Natural killer cell (primary cell): Measurements from ENCODE around the gene OR6X1. TPM values are rescaled to one million over a fixed set of nuclear protein-coding genes. Genes with fewer than 3 reads are reported as not detected.

Experiments used
- ATAC-seq, 3 donors: fragments of 150-1000 bp in 2 of 3; fragments of 200-7000 bp in 1 of 3; cut with Tn5 transposase; 1 replicate in 1 of 3; 2 replicates in 2 of 3; pipeline ENCODE4 v1.10.0; 2021; ENCODE audit warnings: mild to moderate bottlenecking in 2 of 3, moderate library complexity in 2 of 3
- DNase-seq, 2 donors: peaks; one replicate each; pipeline versions ENCODE4 v3.0.0 to v3.0.0-alpha.2; 2013 to 2021; ENCODE audit warnings: mixed read lengths in 1 of 2
- H3K27ac ChIP-seq: one replicate; pipeline ENCODE4 v1.5.1; 2013; ENCODE audit warnings: mild to moderate bottlenecking, low read length
- H3K27me3 ChIP-seq: one replicate; pipeline ENCODE4 v1.6.1; 2013; ENCODE audit warnings: low read length; ENCODE audit not compliant: control insufficient read depth, insufficient read depth
- H3K36me3 ChIP-seq: one replicate; pipeline ENCODE4 v1.6.1; 2013; ENCODE audit warnings: low read length; ENCODE audit not compliant: control insufficient read depth, insufficient read depth
- H3K4me1 ChIP-seq: one replicate; pipeline ENCODE4 v1.6.1; 2013; ENCODE audit warnings: low read length; ENCODE audit not compliant: control insufficient read depth, insufficient read depth
- H3K4me3 ChIP-seq: one replicate; pipeline ENCODE4 v1.5.1; 2013; ENCODE audit warnings: low read length
- H3K9me3 ChIP-seq: one replicate; pipeline ENCODE4 v1.6.1; 2013; ENCODE audit warnings: low read length; ENCODE audit not compliant: control insufficient read depth, insufficient read depth
- H3K27ac Mint-ChIP-seq, 2 donors: one replicate each; pipeline ENCODE4 v1.8.0; 2022; ENCODE audit warnings: mild to moderate bottlenecking in 2 of 2, mixed read lengths in 2 of 2, moderate library complexity in 1 of 2
- H3K27me3 Mint-ChIP-seq, 2 donors: one replicate each; pipeline ENCODE4 v1.8.0; 2022; ENCODE audit warnings: low read depth in 2 of 2, mixed read lengths in 2 of 2
- H3K36me3 Mint-ChIP-seq: one replicate; pipeline ENCODE4 v1.8.0; 2022; ENCODE audit warnings: mixed read lengths
- H3K4me1 Mint-ChIP-seq, 2 donors: one replicate each; pipeline ENCODE4 v1.8.0; 2022; ENCODE audit warnings: mixed read lengths in 2 of 2
- H3K4me3 Mint-ChIP-seq: one replicate; pipeline ENCODE4 v1.8.0; 2022; ENCODE audit warnings: mild to moderate bottlenecking, moderate library complexity, mixed read lengths
- H3K9me3 Mint-ChIP-seq, 2 donors: one replicate each; pipeline ENCODE4 v1.8.0; 2022; ENCODE audit warnings: mixed read lengths in 2 of 2
- WGBS: methylation state at CpG from one replicate; pipeline ENCODE4 v1.1.7; 2013; ENCODE audit warnings: missing lambda C conversion rate; ENCODE audit not compliant: insufficient coverage; 5-methylcytosine and 5-hydroxymethylcytosine counted together
- intact Hi-C: fragments of 100-400 bp; cut with micrococcal nuclease; formaldehyde crosslinking; loops from one replicate; pipeline ENCODE4 v1.14.2; 2022
- total RNA-seq, 4 donors: library from RNA; stranded (reverse); fragments of 120-200 nt in 1 of 4; gene quantifications; one replicate each; pipeline versions ENCODE4 v1.2.3 to v1.2.4, GENCODE V29; 2013 to 2022
- TF ChIP-seq, protein P1 (sequence below): fragments of 200-600 bp; IDR thresholded peaks from one replicate; pipeline ENCODE4 v1.8.0; 2022; ENCODE audit warnings: antibody characterized with exemption

The OR6X1 gene
- total RNA-seq, 3 donors from 2014 or later (not counting 1 experiment from before 2014, with no cell fraction given) = not detected

DNA sequence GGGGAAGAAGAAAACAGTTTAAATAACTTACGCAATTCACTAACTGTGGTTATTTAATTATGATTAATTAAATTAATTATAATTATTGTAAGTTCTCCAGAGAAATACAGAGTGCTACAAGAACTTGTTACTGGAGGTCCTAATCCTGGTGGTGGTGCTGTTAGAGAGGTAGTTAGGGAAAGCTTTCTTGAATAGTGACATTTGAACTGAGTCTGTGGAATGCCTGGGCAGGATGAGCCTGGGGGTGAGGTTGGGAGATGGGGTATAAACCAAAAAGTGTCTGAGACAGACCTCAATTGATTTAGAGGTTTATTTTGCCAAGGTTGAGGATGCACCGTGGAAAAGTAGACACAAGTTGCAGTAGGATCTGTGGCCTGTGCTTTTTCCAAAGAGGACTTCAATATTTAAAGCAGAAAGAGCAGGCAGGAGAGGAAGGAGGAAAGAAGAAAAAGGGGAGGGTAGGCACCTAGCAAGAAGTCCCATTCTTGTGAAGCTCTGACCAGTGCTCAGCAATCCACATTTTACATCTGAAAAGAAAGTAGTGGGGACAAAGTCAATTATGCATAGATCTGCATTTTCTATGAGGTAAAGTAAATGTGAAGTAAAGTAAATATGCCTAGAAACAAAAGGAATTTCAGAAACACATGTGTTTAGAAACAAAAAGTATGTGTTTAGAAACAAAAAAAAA is 8.4 kb downstream of the OR6X1 start:
- Mint-ChIP-seq H3K27me3 (peaks cover 45 to 47% of the 10 kb centered on the region in 2 donors), H3K27ac (no peak overlapping the region), H3K4me3 (no peak overlapping the region), H3K9me3 (no peaks in the 10 kb centered on the region), H3K4me1 (peaks cover 11 to 13% of the 10 kb centered on the region in 2 donors), H3K36me3 (no peaks in the 10 kb centered on the region)
- peaks cover 10% of the 10 kb centered on the region for H3K27me3 ChIP-seq
- TF ChIP-seq, protein P1, sequence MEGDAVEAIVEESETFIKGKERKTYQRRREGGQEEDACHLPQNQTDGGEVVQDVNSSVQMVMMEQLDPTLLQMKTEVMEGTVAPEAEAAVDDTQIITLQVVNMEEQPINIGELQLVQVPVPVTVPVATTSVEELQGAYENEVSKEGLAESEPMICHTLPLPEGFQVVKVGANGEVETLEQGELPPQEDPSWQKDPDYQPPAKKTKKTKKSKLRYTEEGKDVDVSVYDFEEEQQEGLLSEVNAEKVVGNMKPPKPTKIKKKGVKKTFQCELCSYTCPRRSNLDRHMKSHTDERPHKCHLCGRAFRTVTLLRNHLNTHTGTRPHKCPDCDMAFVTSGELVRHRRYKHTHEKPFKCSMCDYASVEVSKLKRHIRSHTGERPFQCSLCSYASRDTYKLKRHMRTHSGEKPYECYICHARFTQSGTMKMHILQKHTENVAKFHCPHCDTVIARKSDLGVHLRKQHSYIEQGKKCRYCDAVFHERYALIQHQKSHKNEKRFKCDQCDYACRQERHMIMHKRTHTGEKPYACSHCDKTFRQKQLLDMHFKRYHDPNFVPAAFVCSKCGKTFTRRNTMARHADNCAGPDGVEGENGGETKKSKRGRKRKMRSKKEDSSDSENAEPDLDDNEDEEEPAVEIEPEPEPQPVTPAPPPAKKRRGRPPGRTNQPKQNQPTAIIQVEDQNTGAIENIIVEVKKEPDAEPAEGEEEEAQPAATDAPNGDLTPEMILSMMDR = no peak
- H3K4me3 ChIP-seq = no peak overlapping the region
- ATAC-seq (no peak), DNase-seq (no peak)
- 88% methylated on average over 1 of the region's 2 CpGs for WGBS
- no peaks in the 10 kb centered on the region for H3K9me3 ChIP-seq
- no peaks in the 10 kb centered on the region for H3K36me3 ChIP-seq
- peaks cover 8% of the 10 kb centered on the region for H3K4me1 ChIP-seq
- H3K27ac ChIP-seq = no peak overlapping the region
- intact Hi-C loops = no loop called here

DNA sequence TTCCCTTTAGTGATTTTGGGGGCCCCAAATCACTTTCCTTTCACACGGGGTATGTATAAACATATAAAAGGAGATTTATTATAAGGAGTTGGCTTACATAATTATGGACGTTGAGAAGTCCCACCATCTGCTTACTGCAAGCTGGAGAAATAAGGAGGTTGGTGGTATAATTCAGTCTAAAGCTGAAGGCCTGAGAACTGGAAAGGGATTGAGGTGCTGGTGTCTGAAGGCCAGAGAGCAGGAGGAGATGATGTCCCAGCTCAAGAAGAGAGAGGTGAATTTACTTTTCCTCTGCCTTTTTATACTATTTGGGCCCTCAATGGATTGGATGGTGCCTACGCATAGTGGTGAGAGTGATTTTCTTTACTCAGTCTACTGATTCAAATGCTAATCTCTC is 11.6 kb downstream of the OR6X1 start:
- Mint-ChIP-seq H3K4me3 (peak overlapping the region; percentile 98), H3K27me3 (peaks cover 21 to 28% of the 10 kb centered on the region in 2 donors), H3K9me3 (no peaks in the 10 kb centered on the region), H3K4me1 (peaks cover 27% of the 10 kb centered on the region in 2 donors), H3K36me3 (no peaks in the 10 kb centered on the region), H3K27ac (no peak overlapping the region)
- peaks cover 15% of the 10 kb centered on the region for H3K4me1 ChIP-seq
- 71% methylated on average over 1 of the region's 3 CpGs for WGBS
- no peak overlapping the region for H3K27ac ChIP-seq
- no peak overlapping the region for H3K4me3 ChIP-seq
- TF ChIP-seq, protein P1 = no peak
- H3K9me3 ChIP-seq = no peaks in the 10 kb centered on the region
- ATAC-seq (no peak), DNase-seq (peak in 1 of 2 donors; percentile 3)
- intact Hi-C loops = no loop called here
- no peaks in the 10 kb centered on the region for H3K36me3 ChIP-seq
- H3K27me3 ChIP-seq = no peaks in the 10 kb centered on the region

DNA sequence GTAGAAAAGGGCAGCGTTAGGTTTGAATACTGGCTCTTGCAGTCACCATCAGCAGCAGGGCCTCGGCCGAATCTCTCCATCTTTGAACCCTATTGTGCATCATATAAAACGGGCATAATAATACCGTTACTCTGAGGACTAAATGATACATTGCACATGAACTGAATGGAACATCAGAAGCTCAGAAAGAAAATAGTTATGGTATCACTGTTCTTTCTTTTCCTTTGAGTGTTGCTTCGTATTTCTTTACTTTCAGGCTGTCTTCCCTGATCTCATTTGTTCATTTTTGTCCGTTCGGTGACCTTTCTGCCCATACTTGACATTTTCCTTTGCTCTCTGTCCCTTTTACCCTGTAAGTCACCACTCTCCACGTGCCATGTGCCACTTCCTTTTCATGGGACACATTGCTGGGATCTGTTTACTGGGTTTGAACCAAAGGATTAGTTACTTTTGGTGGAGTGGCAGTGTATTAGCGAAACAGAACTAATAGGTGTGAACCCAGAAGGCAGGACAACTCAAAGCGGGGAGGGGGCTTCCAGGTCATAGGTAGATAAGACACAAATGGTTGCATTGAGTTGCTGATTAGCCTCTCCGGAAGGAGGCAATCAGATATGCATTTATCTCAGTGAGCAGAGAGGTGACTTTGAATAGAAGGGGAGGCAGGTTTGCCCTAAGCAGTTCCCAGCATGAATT is 12.1 kb downstream of the OR6X1 start:
- Mint-ChIP-seq H3K4me3 (peak overlapping the region; percentile 98), H3K9me3 (no peaks in the 10 kb centered on the region), H3K27ac (peak overlapping the region; percentile 61 to 75), H3K27me3 (peaks cover 20 to 24% of the 10 kb centered on the region in 2 donors), H3K36me3 (no peaks in the 10 kb centered on the region), H3K4me1 (peaks cover 27 to 32% of the 10 kb centered on the region in 2 donors)
- ATAC-seq (no peak), DNase-seq (peak in 1 of 2 donors; percentile 43)
- no peaks in the 10 kb centered on the region for H3K36me3 ChIP-seq
- no peaks in the 10 kb centered on the region for H3K27me3 ChIP-seq
- TF ChIP-seq, protein P1 = no peak
- H3K27ac ChIP-seq = peak overlapping the region; percentile 66
- 31% methylated on average over 12 of the region's 12 CpGs for whole genome bisulfite sequencing
- H3K4me3 ChIP-seq = peak overlapping the region; percentile 79
- H3K9me3 ChIP-seq = no peaks in the 10 kb centered on the region
- intact Hi-C loops = no loop called here
- H3K4me1 ChIP-seq = peaks cover 15% of the 10 kb centered on the region
